HG03039 (cell line): Measurements from ENCODE around the gene TRIM42.

Source experiments
- ATAC-seq: cut with Tn5 transposase; IDR thresholded peaks from one replicate; pipeline ENCODE4 v1.9.1; 2021; ENCODE audit warnings: mild to moderate bottlenecking, moderate library complexity; ENCODE audit not compliant: unreplicated experiment

TRIM42 gene

DNA sequence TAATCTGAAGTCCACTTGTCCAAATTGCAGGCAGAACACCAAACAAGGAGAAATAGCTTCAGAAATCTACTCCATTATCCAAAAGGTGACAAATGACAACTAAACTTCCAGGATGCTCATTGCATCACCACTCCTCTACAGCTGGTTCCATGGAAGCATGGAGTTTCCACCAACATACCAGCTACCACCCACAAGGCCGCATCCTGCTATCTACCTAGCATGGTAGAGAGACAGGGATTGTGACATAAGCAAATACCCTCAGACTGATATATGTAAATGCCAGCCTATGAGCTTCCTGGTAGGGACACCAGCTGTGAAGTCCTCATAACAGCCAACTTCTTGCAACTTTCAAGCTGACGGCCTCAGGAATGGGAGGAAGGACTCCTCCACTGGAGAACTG lies at the start of gene TRIM42:
TSS of gene TRIM42 (plus strand) at position 301 of the 400 bp plus-strand sequence. CDS start 166 bp downstream, outside the sequence.
- ATAC-seq, result no peak

DNA sequence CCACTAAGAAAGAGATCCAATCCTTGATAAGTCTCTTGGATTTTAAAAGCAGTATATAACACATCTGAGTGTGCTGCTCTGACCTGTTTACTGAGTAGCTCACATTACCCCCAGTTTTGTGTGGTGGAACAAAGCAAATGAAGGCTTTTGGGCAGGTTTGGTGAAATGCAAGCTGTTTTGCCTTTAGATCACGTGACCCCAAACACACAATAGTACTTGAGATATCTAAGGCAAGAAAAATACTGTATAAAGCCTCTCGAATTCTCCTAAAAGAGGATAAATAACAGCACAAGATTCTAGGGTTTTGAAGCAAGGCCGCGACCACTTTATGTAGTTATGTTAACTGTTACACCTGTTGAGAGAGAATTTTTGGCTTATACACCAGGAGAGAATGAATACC lies 49.3 kb upstream of the TRIM42 start:
- ATAC-seq, result no peak

DNA sequence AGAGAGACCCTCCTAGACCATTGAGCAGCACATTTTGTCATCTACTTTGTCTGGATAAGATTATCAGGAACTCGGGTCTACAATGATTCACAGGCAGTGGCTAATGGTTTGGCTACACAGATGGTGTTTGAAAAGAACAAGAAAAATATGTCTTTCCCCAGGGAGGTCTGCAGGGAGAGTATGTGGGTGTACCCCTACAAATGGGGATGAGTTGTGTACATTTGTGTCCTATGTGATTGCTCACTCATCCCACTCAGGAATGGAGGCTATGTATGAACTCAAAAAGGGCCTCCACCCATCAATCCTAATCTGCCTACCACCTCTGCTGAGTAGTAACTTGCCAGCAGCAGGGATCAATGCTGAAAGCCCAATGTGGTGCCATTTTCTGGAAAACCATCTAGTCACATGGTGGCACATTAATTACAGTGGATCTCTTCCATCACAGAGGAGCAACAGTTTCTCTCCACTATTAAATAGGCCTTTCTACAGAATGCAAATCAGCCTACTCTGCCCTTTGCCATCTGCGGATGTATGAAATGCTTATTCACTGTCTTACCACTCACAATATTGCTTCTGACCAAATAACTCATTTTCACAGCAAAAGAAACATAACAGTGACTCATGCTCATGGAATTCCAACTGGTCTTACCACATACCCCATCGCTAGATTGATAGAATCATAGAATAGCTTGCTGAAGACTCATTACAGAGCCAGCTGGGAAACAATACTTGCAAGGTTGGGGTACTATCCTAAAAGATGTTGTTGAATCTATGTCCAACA lies 48.3 kb upstream of the TRIM42 start:
- no peak for ATAC-seq

DNA sequence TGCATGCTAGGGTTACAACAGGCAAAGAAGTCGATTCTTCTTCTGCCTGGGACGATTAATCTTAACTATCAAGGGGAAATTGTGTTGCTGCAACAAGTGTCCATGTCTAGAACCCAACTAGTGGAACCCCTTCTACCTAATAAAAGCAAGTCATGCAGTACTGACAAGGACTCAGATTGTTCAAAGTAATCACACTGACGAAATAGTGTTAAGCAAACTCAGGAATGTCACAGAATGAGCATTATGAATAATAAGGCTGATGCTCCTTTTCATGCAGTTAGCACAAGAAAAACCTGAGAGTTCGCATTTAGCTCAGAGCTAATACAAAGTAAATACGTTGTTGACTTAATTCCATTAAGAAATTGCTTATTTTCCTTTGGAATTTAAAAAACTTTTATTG lies 47.5 kb upstream of the TRIM42 start:
- no peak for ATAC-seq

DNA sequence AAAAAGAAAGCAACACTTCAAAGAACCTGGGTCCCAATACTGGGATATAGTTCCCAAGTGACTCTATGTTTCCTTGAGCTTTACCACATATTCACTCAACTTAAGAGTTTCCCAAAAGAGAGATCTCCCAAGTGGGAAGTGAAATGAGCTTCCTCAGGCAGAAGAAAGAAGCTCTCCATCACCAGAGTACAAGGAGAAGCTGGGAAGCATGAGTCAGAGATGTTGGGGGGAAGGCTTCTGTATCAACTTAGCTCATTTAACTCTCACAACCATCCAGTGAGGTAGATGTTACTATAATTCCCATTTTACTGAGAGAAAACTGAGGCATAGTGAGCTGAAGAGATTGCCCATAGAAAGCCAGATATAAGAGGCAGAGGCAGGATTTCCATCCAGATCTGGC lies 47.0 kb upstream of the TRIM42 start:
- ATAC-seq, result no peak

DNA sequence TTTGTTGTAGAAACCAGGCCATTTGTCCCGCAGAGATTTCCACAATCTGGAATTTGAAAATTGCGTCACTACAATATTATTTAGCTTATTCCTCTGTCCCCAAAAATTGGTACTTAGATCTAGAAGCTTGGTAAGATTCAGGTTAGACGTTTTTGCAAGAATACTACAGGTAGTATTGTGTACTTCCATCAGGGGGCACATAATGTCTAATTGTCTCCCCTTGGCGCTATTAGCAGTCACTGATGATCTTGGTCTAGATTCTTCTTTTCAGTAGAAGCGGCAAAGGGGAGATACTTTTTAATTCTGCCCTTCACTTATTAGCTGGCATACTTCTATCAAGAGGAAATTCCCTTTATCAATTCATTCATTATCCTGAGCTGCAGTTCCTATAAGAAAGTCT lies 42.6 kb upstream of the TRIM42 start:
- ATAC-seq, result no peak

DNA sequence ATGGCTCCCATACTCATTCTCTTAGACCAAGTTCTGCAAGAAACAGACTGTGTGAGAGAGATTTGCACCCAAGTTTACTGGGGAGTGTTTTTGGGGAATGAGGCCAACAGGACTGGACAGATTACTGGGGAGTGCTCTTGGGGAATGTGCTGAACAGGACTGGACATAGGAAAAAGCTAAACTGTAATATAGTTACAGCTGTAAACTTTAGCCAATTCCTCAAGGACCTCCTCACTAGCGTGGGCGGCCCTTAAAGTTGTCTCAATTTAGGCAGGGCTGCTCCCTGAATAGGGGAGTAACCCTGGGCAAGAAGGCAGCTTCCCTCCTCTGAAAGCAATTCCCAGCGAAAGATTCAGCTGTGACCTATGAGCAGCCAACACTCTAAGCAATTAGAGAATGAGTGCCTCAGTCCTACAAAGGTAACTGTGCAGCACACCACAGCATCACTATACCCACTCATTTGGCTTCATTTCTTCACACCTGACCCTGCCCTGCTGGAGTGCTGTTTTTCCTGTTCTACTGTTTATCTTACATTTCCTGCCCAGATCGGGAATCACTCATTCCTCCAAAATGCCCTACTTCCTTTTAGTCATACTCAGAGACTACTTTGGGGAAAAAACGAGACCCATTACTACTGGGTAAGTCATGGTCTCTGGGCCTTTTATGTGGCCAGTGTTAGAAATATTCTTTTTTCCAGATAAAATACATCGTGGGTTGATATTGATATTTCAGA lies 41.3 kb upstream of the TRIM42 start:
- no peak for ATAC-seq

DNA sequence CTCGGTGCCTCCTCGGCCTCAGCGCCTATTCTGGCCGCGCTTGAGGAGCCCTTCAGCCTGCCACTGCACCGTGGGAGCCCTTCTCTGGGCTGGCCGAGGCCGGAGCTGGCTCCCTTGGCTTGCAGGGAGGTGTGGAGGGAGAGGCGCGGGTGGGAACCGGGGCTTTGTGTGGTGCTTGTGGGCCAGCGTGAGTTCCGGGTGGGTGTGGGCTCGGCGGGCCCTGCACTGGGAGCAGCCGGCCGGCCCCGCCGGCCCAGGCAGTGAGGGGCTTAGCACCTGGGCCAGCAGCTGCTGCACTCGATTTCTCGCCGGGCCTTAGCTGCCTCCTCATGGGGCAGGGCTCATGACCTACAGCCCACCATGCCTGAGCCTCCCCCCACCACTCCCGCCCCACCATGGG lies 26.6 kb upstream of the TRIM42 start:
- ATAC-seq, result no peak

DNA sequence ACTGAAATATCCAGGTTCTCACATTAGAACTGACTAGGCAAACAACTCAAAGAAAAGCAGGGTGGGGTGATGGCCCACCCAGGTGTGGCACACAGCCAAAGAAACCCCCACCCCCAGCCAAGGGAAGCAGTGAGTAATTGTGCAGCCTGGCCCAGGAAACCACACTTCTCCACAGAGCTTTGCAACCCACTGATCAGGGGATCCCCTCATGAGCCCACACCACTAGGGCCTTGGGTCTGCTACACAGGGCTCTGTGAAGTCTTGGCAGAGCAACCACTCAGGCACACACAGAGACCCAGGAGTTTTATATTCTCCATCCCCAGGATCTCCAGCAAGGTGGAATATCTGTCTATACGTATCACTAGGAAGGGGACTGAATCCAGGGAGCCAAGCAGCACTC lies 22.2 kb upstream of the TRIM42 start:
- ATAC-seq, result peak; percentile 48

DNA sequence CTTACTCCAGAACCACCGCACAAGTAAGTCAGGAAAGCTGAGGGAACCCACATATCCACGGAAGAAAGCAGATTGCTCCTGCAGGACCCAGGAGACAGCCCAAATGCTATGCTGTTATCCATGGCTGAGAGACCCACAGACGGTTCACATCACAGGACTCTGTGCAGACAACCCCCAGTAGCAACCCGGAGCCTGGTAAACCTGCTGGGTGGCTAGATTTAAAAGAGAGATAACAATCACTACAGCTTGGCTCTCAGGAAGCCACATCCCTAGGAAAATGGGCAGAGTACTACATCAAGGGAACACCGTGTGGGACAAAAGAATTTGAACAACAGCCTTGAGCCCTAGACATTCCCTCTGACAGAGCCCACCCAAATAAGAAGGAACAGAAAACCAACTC lies 13.8 kb upstream of the TRIM42 start:
- no peak for ATAC-seq

DNA sequence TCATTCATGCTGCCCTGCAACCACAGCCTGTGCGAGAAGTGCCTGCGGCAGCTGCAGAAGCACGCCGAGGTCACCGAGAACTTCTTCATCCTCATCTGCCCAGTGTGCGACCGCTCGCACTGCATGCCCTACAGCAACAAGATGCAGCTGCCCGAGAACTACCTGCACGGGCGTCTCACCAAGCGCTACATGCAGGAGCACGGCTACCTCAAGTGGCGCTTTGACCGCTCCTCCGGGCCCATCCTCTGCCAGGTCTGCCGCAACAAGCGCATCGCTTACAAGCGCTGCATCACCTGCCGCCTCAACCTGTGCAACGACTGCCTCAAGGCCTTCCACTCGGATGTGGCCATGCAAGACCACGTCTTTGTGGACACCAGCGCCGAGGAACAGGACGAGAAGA lies 4.7 kb downstream of the TRIM42 start:
- no peak for ATAC-seq

DNA sequence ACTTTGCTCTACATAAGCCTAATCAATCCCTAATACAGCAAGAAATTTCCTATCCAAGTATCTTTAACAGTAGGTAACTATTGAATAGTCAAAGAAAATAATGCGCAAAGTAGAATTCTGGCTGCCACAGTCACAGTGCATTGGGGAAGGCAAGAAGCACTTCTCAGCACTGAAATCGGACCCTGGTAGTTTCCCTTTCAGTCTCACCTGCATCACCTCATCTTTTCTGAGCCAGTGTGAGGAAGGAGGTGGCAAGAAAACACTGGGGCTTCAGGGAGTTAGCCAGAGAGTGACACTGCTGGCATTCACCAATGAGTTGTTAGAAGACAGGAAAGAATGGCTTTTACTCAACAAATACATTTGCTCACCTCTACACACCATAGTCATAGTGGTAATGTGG lies 8.3 kb downstream of the TRIM42 start:
- ATAC-seq, result no peak

DNA sequence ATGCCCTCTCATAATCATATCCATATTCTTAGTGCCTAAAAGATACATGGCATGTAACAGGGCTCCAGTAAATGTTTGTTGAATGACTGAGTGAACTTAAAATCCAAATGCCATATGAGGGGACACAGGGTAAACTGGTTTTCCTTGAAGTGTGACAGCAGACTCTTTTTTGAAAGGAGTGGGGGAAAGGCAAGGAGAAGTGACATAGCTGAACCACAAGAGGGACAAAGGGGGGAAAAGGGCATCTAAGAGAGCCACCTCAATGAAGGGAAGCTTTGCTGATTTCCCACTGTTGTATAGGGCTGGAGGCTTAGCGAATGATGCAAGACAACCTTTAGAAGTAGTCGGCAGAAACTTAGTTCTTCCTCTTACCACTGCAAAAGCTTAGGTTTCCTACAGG lies 9.1 kb downstream of the TRIM42 start:
- ATAC-seq, result no peak

DNA sequence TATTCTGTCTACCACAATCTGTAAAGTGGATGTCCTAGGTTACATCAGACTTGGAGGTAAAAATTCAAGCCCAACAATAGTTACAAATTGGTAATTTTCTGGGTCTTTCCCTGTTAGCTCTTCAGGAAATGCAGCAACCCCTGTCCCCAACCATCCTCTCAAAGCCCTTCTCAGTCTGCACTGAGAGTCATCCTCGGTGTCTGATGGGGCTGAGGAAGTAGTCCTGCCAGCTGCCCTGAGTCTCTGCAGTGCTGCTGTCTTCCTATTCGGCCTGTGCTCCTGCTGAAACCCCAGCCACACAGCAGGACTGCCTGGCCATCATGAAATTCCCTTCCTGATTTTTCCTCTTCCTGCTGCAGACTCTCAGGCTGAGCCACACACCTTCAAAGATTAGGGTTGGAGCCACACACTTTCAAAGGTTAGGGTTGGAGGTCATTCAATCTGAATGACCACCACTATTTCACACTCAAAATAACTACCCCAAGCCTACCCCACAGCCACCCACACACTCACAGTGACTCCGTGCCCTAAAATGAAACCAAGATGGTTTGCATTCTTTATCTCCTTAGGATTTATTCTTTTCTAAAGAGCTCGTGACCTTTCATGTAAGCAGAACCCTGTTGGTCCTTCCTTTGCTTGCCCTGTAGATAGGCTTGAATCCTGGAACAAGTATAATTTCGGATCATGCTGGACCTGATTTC lies 17.6 kb downstream of the TRIM42 start:
- no peak for ATAC-seq

DNA sequence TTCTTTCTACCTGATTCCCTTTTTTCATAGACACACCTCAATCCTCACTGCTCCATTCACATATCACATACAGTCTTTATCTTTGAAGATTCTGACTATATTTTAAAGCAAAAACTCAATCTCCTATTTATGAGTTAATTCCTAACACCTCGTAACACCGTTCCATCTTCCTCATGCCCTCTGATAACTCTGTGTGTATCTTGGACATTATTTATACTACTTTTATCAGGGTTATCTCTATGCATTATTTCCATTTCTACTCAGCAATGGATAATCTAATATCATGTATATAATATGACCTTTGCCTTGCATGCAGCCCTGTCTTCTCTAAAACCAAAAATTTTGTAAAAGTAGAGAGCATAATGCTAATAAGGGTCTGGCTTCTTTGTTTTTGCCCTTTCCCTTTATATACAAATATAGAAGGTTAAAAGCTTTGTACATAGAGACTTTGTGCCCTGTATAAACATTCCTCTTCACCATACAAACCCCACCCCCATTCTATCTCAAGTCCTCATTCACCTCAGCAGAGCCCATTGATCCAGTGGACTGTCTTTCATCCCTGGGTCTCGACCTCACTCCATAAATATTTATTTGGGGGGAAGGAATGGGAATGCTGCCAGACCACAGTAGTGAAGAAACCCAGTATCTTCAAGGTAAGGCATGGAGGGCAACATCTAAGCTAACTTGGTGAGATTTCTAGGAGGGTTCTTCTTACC lies 21.8 kb downstream of the TRIM42 start:
- ATAC-seq, result no peak

DNA sequence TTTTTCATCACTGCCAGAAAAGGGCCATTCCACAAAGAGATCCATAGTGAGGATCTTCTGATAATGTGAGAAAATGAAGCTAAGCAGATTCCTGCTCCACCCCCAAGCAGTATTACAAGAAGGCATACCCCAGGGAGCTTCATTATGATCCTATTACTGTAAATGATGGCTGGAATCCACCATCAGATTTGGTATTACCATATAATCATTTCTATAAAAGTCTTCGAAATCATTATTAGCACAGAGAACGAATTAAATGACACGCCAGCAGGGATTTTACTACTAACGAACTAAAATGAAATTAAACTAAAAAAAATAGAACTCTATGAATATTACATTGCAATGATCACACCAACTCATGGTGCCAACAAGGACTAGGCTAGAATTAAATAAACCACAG lies 24.4 kb downstream of the TRIM42 start:
- ATAC-seq, result no peak

DNA sequence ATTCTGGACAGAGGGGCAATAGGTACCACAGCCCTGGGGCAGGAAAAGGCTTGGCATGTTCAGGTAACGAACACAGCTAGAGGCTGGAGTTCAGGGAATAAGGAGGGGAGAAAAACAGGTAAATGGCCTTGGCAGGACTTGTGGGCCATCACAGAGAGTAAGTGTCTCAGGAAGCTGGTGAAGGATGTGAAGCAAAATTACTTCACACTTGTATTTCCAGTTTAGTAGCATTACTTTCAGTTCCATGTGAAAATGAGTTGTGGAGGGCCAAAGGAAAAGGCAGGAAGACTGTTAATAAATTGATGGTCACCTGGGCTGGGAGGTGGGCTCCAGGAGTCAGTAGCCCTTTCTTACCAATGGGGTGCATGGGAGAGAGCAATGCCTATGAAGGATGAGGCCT lies 25.6 kb downstream of the TRIM42 start:
- no peak for ATAC-seq

DNA sequence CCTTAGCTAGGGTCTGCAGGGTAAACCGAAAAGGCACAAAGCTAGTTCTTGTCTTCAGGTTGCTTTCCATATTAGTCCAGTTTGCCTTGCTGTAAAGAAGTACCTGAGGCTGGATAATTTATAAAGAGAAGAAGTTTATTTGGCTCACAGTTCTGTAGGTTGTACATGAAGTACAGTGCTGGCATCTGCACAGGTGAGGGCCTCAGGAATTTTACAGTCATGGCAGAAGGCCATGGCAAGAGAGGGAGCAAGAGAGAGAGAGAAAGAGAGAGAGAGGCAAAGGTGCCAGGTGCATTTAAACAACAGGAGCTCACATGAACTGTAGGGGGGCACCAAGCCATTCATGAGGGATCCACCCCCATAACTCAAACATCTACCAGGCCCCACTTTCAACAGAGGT lies 26.9 kb downstream of the TRIM42 start:
- ATAC-seq, result no peak

DNA sequence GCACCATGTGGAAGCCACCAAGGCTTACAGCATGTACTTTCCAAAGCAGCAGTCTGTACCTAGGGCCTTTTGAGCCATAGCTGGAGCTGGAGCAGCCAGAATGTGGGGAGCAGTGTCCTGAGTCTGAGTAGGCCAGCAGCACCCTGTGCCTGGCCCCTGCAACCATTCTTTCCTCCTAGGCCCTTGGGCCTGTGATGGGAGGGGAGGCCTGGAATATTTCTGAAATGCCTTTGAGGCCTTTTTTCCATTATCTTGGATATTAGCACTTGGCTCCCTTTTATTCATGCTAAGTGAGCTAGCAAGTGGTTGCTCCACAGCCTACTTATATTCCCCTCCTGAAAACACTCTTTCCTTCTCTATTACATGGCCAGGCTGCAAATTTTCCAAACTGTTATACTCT lies 28.1 kb downstream of the TRIM42 start:
- ATAC-seq, result no peak

DNA sequence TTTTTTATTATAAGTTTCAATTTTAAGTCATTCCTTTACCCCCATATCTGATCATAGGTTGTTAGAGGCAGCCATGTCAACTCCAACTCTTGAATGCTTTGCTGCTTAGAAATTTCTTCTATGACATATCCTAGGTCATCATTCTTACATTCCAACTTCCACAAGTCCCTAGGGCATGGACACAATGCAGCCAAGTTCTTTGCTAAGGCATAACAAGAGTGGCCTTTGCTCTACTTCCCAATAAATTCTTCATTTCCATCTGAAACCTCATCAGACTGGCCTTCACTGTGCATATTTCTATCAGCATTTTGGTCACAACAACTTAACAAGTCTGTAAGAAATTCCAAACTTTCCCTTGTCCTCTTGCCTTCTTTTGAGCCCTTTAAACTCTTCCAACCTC lies 28.5 kb downstream of the TRIM42 start:
- ATAC-seq, result no peak

DNA sequence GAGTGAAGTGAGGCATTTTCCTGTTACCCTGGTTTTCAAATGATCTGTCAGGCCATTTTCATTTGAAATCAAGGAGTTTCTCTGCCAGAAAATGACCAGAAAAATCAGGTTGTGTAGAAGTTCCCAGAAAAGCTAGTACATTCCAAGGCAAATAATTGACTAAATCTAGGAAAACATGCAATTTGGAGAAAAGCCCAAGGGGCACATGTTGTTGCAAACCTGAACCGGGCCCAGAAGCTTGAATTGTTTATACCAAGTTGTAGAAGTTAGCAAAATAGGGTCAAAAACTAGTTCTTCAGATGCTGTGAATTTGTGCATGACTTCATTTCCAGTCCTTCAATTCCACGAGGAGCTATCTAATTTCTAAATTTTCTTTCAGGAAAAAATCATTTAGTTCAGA lies 31.0 kb downstream of the TRIM42 start:
- no peak for ATAC-seq
